HG02852 (cell line): ENCODE results near the gene PRRC2C.

Experiments
- ATAC-seq: cut with Tn5 transposase; IDR thresholded peaks from one replicate; pipeline ENCODE4 v1.9.1; 2021; ENCODE audit warnings: mild to moderate bottlenecking, moderate library complexity; ENCODE audit not compliant: unreplicated experiment

Gene PRRC2C

GRCh38 chr1:171627020-171627419 is 141.7 kb downstream of the PRRC2C start:
- no peak for ATAC-seq

- ATAC-seq, result no peak
Measured at GRCh38 chr1:171628225-171628624, 142.9 kb downstream of the PRRC2C start.

GRCh38 chr1:171635661-171636060 is 150.3 kb downstream of the PRRC2C start:
- no peak for ATAC-seq

GRCh38 chr1:171636141-171636540 is 150.8 kb downstream of the PRRC2C start:
- ATAC-seq, result no peak

GRCh38 chr1:171637928-171638576 is 152.7 kb downstream of the PRRC2C start:
- no peak for ATAC-seq

- ATAC-seq, result no peak
Measured at GRCh38 chr1:171640225-171640624, 154.9 kb downstream of the PRRC2C start.

GRCh38 chr1:171641076-171641864 is 155.9 kb downstream of the PRRC2C start:
- ATAC-seq, result no peak

- no peak for ATAC-seq
Measured at GRCh38 chr1:171642197-171642596, 156.9 kb downstream of the PRRC2C start.
